HEK293T (cell line): Measurements from ENCODE around the gene LIN7A.

Source experiments
- BHLHE40 ChIP-seq: fragments of 450-650 bp; IDR thresholded peaks from 2 replicates; pipeline ENCODE4 v1.6.1; 2016; ENCODE audit warnings: mild to moderate bottlenecking, moderate library complexity, borderline replicate concordance
- ELF4 ChIP-seq: fragments of 450-650 bp; IDR thresholded peaks from 2 replicates; pipeline ENCODE4 v1.6.1; 2017; ENCODE audit warnings: antibody characterized with exemption
- FOXK2 ChIP-seq: fragments of 450-650 bp; IDR thresholded peaks from 2 replicates; pipeline ENCODE4 v1.6.1; 2016; ENCODE audit warnings: mild to moderate bottlenecking
- FOXM1 ChIP-seq: fragments of 450-650 bp; IDR thresholded peaks from 2 replicates; pipeline ENCODE4 v1.6.1; 2017; ENCODE audit warnings: mild to moderate bottlenecking, borderline replicate concordance
- NFRKB ChIP-seq: fragments of 450-650 bp; IDR thresholded peaks from 2 replicates; pipeline ENCODE4 v1.6.1; 2016; ENCODE audit warnings: mild to moderate bottlenecking, moderate library complexity
- SP1 ChIP-seq: fragments of 450-650 bp; IDR thresholded peaks from 2 replicates; pipeline ENCODE4 v1.6.1; 2017
- TARDBP ChIP-seq: fragments of 450-650 bp; IDR thresholded peaks from 2 replicates; pipeline ENCODE4 v1.6.1; 2016

DNA sequence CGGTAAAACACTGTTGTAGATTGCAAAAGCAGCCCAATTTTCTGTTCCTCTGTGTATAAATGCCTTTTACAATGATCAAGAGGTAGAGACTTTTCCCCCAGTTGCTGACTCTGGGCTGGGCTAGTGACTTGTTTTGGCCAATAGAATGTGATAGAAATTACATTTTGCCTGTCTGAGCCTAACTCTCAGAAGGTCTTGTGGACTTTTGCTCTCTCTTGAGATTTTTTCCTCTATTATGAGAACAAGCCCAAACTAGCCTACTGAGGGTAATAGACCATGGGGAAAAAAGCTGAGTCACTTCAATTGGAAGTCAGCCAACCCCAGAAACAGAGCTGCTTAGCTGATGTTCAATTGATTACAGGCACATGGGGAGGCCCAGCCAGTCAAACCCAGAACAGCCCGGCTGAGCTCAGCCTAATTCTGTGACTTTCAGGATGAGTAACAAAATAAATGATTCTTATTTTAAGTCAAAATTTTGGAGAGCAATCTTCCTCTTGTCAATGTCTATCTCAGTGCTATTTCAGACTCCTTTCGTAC lies 159.7 kb downstream of the LIN7A start:
- TF ChIP-seq SP1 = no peak
- no peak for TF ChIP-seq ELF4
- TF ChIP-seq FOXM1 = no peak
- TF ChIP-seq BHLHE40 = no peak
- TF ChIP-seq FOXK2 = no peak
- no peak for TF ChIP-seq TARDBP
- no peak for TF ChIP-seq NFRKB
